DND-41 (cell line): Measurements from ENCODE around the gene SLC14A1.

Experiments
- ATAC-seq: fragments of 200-7000 bp; cut with Tn5 transposase; 3 replicates; pipeline ENCODE4 v1.9.1; 2021; ENCODE audit warnings: low read depth; ENCODE audit not compliant: insufficient read depth
- DNase-seq: peaks from one replicate; pipeline ENCODE4 v3.0.0-alpha.2; 2020
- H2AFZ ChIP-seq: 2 replicates; pipeline ENCODE4 v1.6.0; 2012; ENCODE audit warnings: low read depth, low read length
- H3K27ac ChIP-seq: 2 replicates; pipeline ENCODE4 v1.5.1; 2012; ENCODE audit warnings: low read length, inconsistent platforms
- H3K27me3 ChIP-seq: fragments of 200-600 bp; sonication (generic); 2 replicates; pipeline ENCODE4 v1.6.0; 2012; ENCODE audit warnings: low read length, mild to moderate bottlenecking, inconsistent platforms; ENCODE audit not compliant: insufficient read depth, poor library complexity
- H3K36me3 ChIP-seq: 2 replicates; pipeline ENCODE4 v1.5.1; 2012; ENCODE audit warnings: low read length, inconsistent platforms; ENCODE audit not compliant: insufficient read depth
- H3K4me1 ChIP-seq: 2 replicates; pipeline ENCODE4 v1.5.1; 2012; ENCODE audit warnings: mild to moderate bottlenecking, low read length; ENCODE audit not compliant: insufficient read depth
- H3K4me2 ChIP-seq: 2 replicates; pipeline ENCODE4 v1.6.0; 2012; ENCODE audit warnings: mild to moderate bottlenecking, moderate library complexity, low read length, inconsistent platforms; ENCODE audit not compliant: insufficient read depth
- H3K4me3 ChIP-seq, 2 experiments: fragments of 200-600 bp in 1 of 2; shearing (Covaris generic) in 1 of 2; 2 replicates each; pipeline ENCODE4 v1.5.1; 2012 to 2016; ENCODE audit warnings: inconsistent platforms in 2 of 2, low read length in 2 of 2, mild to moderate bottlenecking in 2 of 2, low read depth in 1 of 2, moderate library complexity in 1 of 2
- H3K79me2 ChIP-seq: 2 replicates; pipeline ENCODE4 v1.6.0; 2012; ENCODE audit warnings: low read length, inconsistent platforms; ENCODE audit not compliant: insufficient read depth
- H3K9ac ChIP-seq: 2 replicates; pipeline ENCODE4 v1.6.0; 2012; ENCODE audit warnings: low read depth, mild to moderate bottlenecking, inconsistent platforms, low read length, moderate library complexity
- H3K9me3 ChIP-seq: 2 replicates; pipeline ENCODE4 v1.5.1; 2012; ENCODE audit warnings: low read length, moderate library complexity, mild to moderate bottlenecking, inconsistent platforms; ENCODE audit not compliant: insufficient read depth, severe bottlenecking
- H4K20me1 ChIP-seq: 2 replicates; pipeline ENCODE4 v1.6.0; 2012; ENCODE audit warnings: low read length; ENCODE audit not compliant: insufficient read depth
- CTCF ChIP-seq: IDR thresholded peaks from 2 replicates; pipeline ENCODE4 v1.5.1; 2012; ENCODE audit warnings: borderline replicate concordance, low read length, moderate library complexity, mild to moderate bottlenecking; ENCODE audit not compliant: poor library complexity, severe bottlenecking; ENCODE audit errors: extremely low read depth
- EZH2 ChIP-seq: IDR thresholded peaks from 3 replicates; pipeline ENCODE4 v1.6.1; 2012; ENCODE audit warnings: borderline replicate concordance, low read depth, mild to moderate bottlenecking, moderate library complexity, low read length, inconsistent platforms; ENCODE audit not compliant: severe bottlenecking

The SLC14A1 gene

GRCh38 chr18:45708831-45709230 is 15.2 kb upstream of the SLC14A1 start:
- no peak overlapping the region for H3K9ac ChIP-seq
- ATAC-seq = no peak
- no peaks in the 10 kb centered on the region for H4K20me1 ChIP-seq
- no peaks in the 10 kb centered on the region for H3K36me3 ChIP-seq
- no peak overlapping the region for H3K4me2 ChIP-seq
- H2AFZ ChIP-seq = no peak overlapping the region
- no peaks in the 10 kb centered on the region for H3K4me1 ChIP-seq
- no peak for TF ChIP-seq CTCF
- TF ChIP-seq EZH2 = no peak
- peaks cover 19% of the 10 kb centered on the region for H3K9me3 ChIP-seq
- no peak overlapping the region for H3K4me3 ChIP-seq
- no peak for DNase-seq
- H3K27ac ChIP-seq = no peak overlapping the region
- H3K27me3 ChIP-seq = no peaks in the 10 kb centered on the region
- no peaks in the 10 kb centered on the region for H3K79me2 ChIP-seq

GRCh38 chr18:45712061-45712460 is 11.9 kb upstream of the SLC14A1 start:
- no peaks in the 10 kb centered on the region for H3K79me2 ChIP-seq
- no peaks in the 10 kb centered on the region for H3K4me1 ChIP-seq

GRCh38 chr18:45713239-45713638 is 10.7 kb upstream of the SLC14A1 start:
- Histone ChIP-seq H3K27me3 (no peaks in the 10 kb centered on the region), H3K36me3 (no peaks in the 10 kb centered on the region), H3K9ac (no peak overlapping the region), H3K79me2 (no peaks in the 10 kb centered on the region), H3K4me2 (no peak overlapping the region), H2AFZ (no peak overlapping the region), H3K9me3 (peaks cover 15% of the 10 kb centered on the region), H3K4me3 (no peak overlapping the region), H3K27ac (no peak overlapping the region), H4K20me1 (no peaks in the 10 kb centered on the region), H3K4me1 (no peaks in the 10 kb centered on the region)
- TF ChIP-seq EZH2 (no peak), CTCF (no peak)
- ATAC-seq (no peak), DNase-seq (no peak)

More at GRCh38 chr18:45712061-45712460, 11.9 kb upstream of the SLC14A1 start:
- H3K27me3 ChIP-seq = no peaks in the 10 kb centered on the region
- no peak overlapping the region for H2AFZ ChIP-seq
- TF ChIP-seq EZH2 (no peak), CTCF (no peak)
- peaks cover 19% of the 10 kb centered on the region for H3K9me3 ChIP-seq
- no peaks in the 10 kb centered on the region for H3K36me3 ChIP-seq
- DNase-seq = no peak
- no peak overlapping the region for H3K4me3 ChIP-seq
- H4K20me1 ChIP-seq = no peaks in the 10 kb centered on the region
- ATAC-seq = no peak
- H3K9ac ChIP-seq = no peak overlapping the region
- no peak overlapping the region for H3K27ac ChIP-seq
- H3K4me2 ChIP-seq = no peak overlapping the region

- H3K9ac ChIP-seq = no peak overlapping the region
- H3K4me1 ChIP-seq = no peaks in the 10 kb centered on the region
- no peaks in the 10 kb centered on the region for H3K79me2 ChIP-seq
- no peak overlapping the region for H3K4me2 ChIP-seq
- no peak overlapping the region for H2AFZ ChIP-seq
- no peak for DNase-seq
- H3K36me3 ChIP-seq = no peaks in the 10 kb centered on the region
- TF ChIP-seq EZH2 = no peak
- no peak for TF ChIP-seq CTCF
- no peak overlapping the region for H3K27ac ChIP-seq
- H3K27me3 ChIP-seq = no peaks in the 10 kb centered on the region
- H3K4me3 ChIP-seq = no peak overlapping the region
- no peak for ATAC-seq
- no peaks in the 10 kb centered on the region for H4K20me1 ChIP-seq
- H3K9me3 ChIP-seq = no peaks in the 10 kb centered on the region
Observed at GRCh38 chr18:45715212-45715780, 8.7 kb upstream of the SLC14A1 start.
